ENCODE results near the gene DCDC2B. TPM values are rescaled to one million over a fixed set of nuclear protein-coding genes. Genes with fewer than 3 reads are reported as not detected.
A peak's percentile ranks its signal among the peaks of the same experiment; 100 is the strongest.

DCDC2B gene
- total RNA-seq, 2 experiments from 2014 or later, result 0.06 to 0.29 TPM

GRCh38 chr1:32221980-32222755 is 13.3 kb downstream of the DCDC2B start, which contains the start of the genes EIF3I and TMEM234:
TSS of gene EIF3I (plus strand) at chr1:32222407. CDS start at chr1:32222442, 35 bp downstream.
TSS of gene TMEM234 (minus strand) at chr1:32222353. CDS start at chr1:32222322, 31 bp downstream.
- Histone ChIP-seq H4K20me1 (ENCODE audit: insufficient read depth, low read length) (no peaks in the 10 kb centered on the region), H3K4me1 (ENCODE audit: insufficient read depth, low read length, poor library complexity, severe bottlenecking) (peaks cover 33% of the 10 kb centered on the region), H3K9me3 (ENCODE audit: low read length) (no peaks in the 10 kb centered on the region), H3K79me2 (ENCODE audit: insufficient read depth, low read depth, low read length) (peaks cover 23% of the 10 kb centered on the region), H3K36me3 (ENCODE audit: insufficient read depth, low read length) (peaks cover 36% of the 10 kb centered on the region), H3K9me2 (ENCODE audit: insufficient read depth, low read length) (no peaks in the 10 kb centered on the region), H3K27ac (ENCODE audit: low read depth, low read length, poor library complexity, severe bottlenecking) (peak within 1 kb of the TSS; percentile 41), H3K4me3 (ENCODE audit: low read depth, low read length, poor library complexity, severe bottlenecking) (peak within 1 kb of the TSS; percentile 96), H2AFZ (ENCODE audit: low read length) (peak within 1 kb of the TSS; percentile 48; the same call in 1 of the 2 replicates), H3K4me2 (ENCODE audit: low read length) (peak within 1 kb of the TSS; percentile 99)
- intact Hi-C loops (cut with micrococcal nuclease; ENCODE audit: unreplicated experiment), result loop anchor here (2.0 kb wide), 2 partner anchors 29 to 95 kb away; partner anchors contain the start of gene LCK
- TF ChIP-seq CTCF (conservative IDR thresholded peaks at IDR 0.05; ENCODE audit: low read length), result no peak
- TF ChIP-seq EZH2phosphoT487 (IDR thresholded peaks at IDR 0.05; ENCODE audit: borderline replicate concordance, low read depth, low read length), result no peak
- ChIA-PET POLR2A (interaction anchor here (0.6 kb wide), 2 partner anchors 45 to 74 kb away, joined by 3 to 5 read pairs; no protein-coding TSS in a partner anchor), CTCF (ENCODE audit: unreplicated experiment) (interaction anchor here (0.5 to 1.4 kb wide), 2 partner anchors 17 to 33 kb away, joined by 3 read pairs; no protein-coding TSS in a partner anchor)
- peak; percentile 93 for DNase-seq (ENCODE audit: low spot score)
- BruUV-seq (replicated peaks), result no TSS peak

GRCh38 chr1:32223683-32224082 is 14.8 kb downstream of the DCDC2B start:
- CTCF ChIA-PET (ENCODE audit: unreplicated experiment), result no interaction called here
- TF ChIP-seq EZH2phosphoT487 (IDR thresholded peaks at IDR 0.05; ENCODE audit: borderline replicate concordance, low read depth, low read length) (no peak), CTCF (conservative IDR thresholded peaks at IDR 0.05; ENCODE audit: low read length) (0 out of 2 replicates have a peak, but pooled peaks have one; percentile 17)
- H3K4me1 ChIP-seq (ENCODE audit: insufficient read depth, low read length, poor library complexity, severe bottlenecking), result peaks cover 33% of the 10 kb centered on the region
- no peak for DNase-seq (ENCODE audit: low spot score)
- H2AFZ ChIP-seq (ENCODE audit: low read length), result no peak overlapping the region
- H3K9me3 ChIP-seq (ENCODE audit: low read length), result no peaks in the 10 kb centered on the region
- H3K9me2 ChIP-seq (ENCODE audit: insufficient read depth, low read length), result no peaks in the 10 kb centered on the region
- no TSS peak for BruUV-seq (replicated peaks)
- intact Hi-C loops (cut with micrococcal nuclease; ENCODE audit: unreplicated experiment), result loop anchor here (2.0 kb wide), 2 partner anchors 27 to 93 kb away; partner anchors contain the start of gene LCK
- POLR2A ChIA-PET, result interaction anchor here (1.0 kb wide), 1 partner anchor 68 kb away, joined by 3 read pairs; the partner anchor contains the start of gene HDAC1
- H3K36me3 ChIP-seq (ENCODE audit: insufficient read depth, low read length), result peaks cover 51% of the 10 kb centered on the region
- H3K79me2 ChIP-seq (ENCODE audit: insufficient read depth, low read depth, low read length), result peaks cover 23% of the 10 kb centered on the region
- no peaks in the 10 kb centered on the region for H4K20me1 ChIP-seq (ENCODE audit: insufficient read depth, low read length)
- peak overlapping the region; percentile 99 for H3K4me2 ChIP-seq (ENCODE audit: low read length)
- peak overlapping the region; percentile 96 for H3K4me3 ChIP-seq (ENCODE audit: low read depth, low read length, poor library complexity, severe bottlenecking)
- no peak overlapping the region for H3K27ac ChIP-seq (ENCODE audit: low read depth, low read length, poor library complexity, severe bottlenecking)
